Measurements from ENCODE around the gene ITGB8. TPM values are rescaled to one million over a fixed set of nuclear protein-coding genes. Genes with fewer than 3 reads are reported as not detected.
A peak's percentile ranks its signal among the peaks of the same experiment; 100 is the strongest.

Gene ITGB8
- total RNA-seq, 1 experiment from 2014 or later, result 13.9 TPM

- H2AFZ ChIP-seq (ENCODE audit: low read length), result no peak overlapping the region
These were observed 108.9 kb downstream of the ITGB8 start for GRCh38 chr7:20439416-20440185.

GRCh38 chr7:20440472-20441105 is 109.9 kb downstream of the ITGB8 start:
- intact Hi-C loops (cut with micrococcal nuclease), result no loop called here
- TF ChIP-seq EZH2phosphoT487 (IDR thresholded peaks at IDR 0.05; ENCODE audit: borderline replicate concordance, low read length) (no peak), EZH2 (IDR thresholded peaks at IDR 0.05; ENCODE audit: low read length, unreplicated experiment) (no peak), CTCF (conservative IDR thresholded peaks at IDR 0.05; ENCODE audit: low read depth, low read length) (peak; percentile 81)

More at GRCh38 chr7:20439416-20440185, 108.9 kb downstream of the ITGB8 start:
- no peaks in the 10 kb centered on the region for H3K27me3 ChIP-seq (ENCODE audit: low read length)
- ChIA-PET CTCF (interaction anchor here (0.6 kb wide), 1 partner anchor 715 kb away, joined by 3 read pairs; no protein-coding TSS in a partner anchor), POLR2A (ENCODE audit: unreplicated experiment) (no interaction called here)
- 0 out of 2 replicates have a peak, but pooled peaks cover under 1% of the 10 kb centered on the region for H3K9me3 ChIP-seq (ENCODE audit: low read length)
- no peaks in the 10 kb centered on the region for H3K9me2 ChIP-seq (replicated peaks; ENCODE audit: low read length)
- no peak overlapping the region for H3K9ac ChIP-seq (ENCODE audit: low read length)
- no peak for TF ChIP-seq EZH2 (IDR thresholded peaks at IDR 0.05; ENCODE audit: low read length, unreplicated experiment)
- TF ChIP-seq CTCF (conservative IDR thresholded peaks at IDR 0.05; ENCODE audit: low read depth, low read length), result no peak
- TF ChIP-seq EZH2phosphoT487 (IDR thresholded peaks at IDR 0.05; ENCODE audit: borderline replicate concordance, low read length), result no peak
- no peak overlapping the region for H3K27ac ChIP-seq (ENCODE audit: low read length)
- no peaks in the 10 kb centered on the region for H4K20me1 ChIP-seq (ENCODE audit: low read length)
- H3K4me3 ChIP-seq (ENCODE audit: low read length), result no peak overlapping the region
- no TSS peak for BruUV-seq (replicated peaks)
- peaks cover 13% of the 10 kb centered on the region for H3K4me1 ChIP-seq (ENCODE audit: insufficient read depth, low read length)
- intact Hi-C loops (cut with micrococcal nuclease), result no loop called here
- H3K79me2 ChIP-seq (ENCODE audit: low read length), result no peaks in the 10 kb centered on the region
- DNase-seq (no peak), ATAC-seq (no peak)
- H3K36me3 ChIP-seq (ENCODE audit: low read depth, low read length), result no peaks in the 10 kb centered on the region
- no peak overlapping the region for H3K4me2 ChIP-seq (ENCODE audit: low read length)
- H3F3A ChIP-seq (ENCODE audit: low read length, unreplicated experiment), result no peaks in the 10 kb centered on the region

More at GRCh38 chr7:20440472-20441105, 109.9 kb downstream of the ITGB8 start:
- no peak overlapping the region for H3K27ac ChIP-seq (ENCODE audit: low read length)
- H4K20me1 ChIP-seq (ENCODE audit: low read length), result no peaks in the 10 kb centered on the region
- H3K9me3 ChIP-seq (ENCODE audit: low read length), result peaks cover 7% of the 10 kb centered on the region; the same call in 1 of the 2 replicates
- no peak overlapping the region for H3K9ac ChIP-seq (ENCODE audit: low read length)
- no peaks in the 10 kb centered on the region for H3K36me3 ChIP-seq (ENCODE audit: low read depth, low read length)
- no peaks in the 10 kb centered on the region for H3K27me3 ChIP-seq (ENCODE audit: low read length)
- ATAC-seq (no peak), DNase-seq (peak; percentile 65)
- no peaks in the 10 kb centered on the region for H3F3A ChIP-seq (ENCODE audit: low read length, unreplicated experiment)
- H2AFZ ChIP-seq (ENCODE audit: low read length), result no peak overlapping the region
- no TSS peak for BruUV-seq (replicated peaks)
- POLR2A ChIA-PET (ENCODE audit: unreplicated experiment), result no interaction called here
- H3K4me1 ChIP-seq (ENCODE audit: insufficient read depth, low read length), result peaks cover 13% of the 10 kb centered on the region
- no peak overlapping the region for H3K4me3 ChIP-seq (ENCODE audit: low read length)
- H3K9me2 ChIP-seq (replicated peaks; ENCODE audit: low read length), result no peaks in the 10 kb centered on the region
- CTCF ChIA-PET, result no interaction called here
- H3K79me2 ChIP-seq (ENCODE audit: low read length), result no peaks in the 10 kb centered on the region
- H3K4me2 ChIP-seq (ENCODE audit: low read length), result no peak overlapping the region
